NCI-H524 treated with DMSO at 0.1 percent for 48 hours (cell line): Measurements from ENCODE around the gene NLGN1.
"Not testable (repeated sequence)": the region's sequence is repeated elsewhere in the genome, so short reads cannot be mapped to it uniquely, and the experiment has no call there.

Experiments used
- DNase-seq: peaks from one replicate; lab custom pipeline; 2025; lab: John Stamatoyannopoulos, UW

NLGN1 gene

DNA sequence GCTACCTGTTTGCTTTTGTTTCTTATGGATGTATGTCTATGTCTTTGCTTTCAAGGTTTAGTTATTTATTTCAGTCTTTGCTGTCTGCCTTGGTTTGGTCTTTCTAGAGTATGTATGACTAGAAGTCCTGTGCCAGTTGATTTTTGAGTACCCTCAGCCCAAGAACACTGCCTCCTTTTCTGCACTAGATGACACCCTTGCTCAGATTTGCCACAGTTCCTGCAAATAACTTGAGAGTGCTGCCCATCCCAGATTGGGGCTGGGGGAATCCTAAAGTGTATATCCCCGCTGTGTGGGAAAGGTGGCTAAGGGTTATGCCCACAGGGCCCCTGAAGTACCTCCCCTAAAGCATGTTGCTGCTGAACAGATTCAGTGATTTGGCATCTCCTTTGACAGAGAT, 32.0 kb downstream of the NLGN1 start:
- DNase-seq: no peak

DNA sequence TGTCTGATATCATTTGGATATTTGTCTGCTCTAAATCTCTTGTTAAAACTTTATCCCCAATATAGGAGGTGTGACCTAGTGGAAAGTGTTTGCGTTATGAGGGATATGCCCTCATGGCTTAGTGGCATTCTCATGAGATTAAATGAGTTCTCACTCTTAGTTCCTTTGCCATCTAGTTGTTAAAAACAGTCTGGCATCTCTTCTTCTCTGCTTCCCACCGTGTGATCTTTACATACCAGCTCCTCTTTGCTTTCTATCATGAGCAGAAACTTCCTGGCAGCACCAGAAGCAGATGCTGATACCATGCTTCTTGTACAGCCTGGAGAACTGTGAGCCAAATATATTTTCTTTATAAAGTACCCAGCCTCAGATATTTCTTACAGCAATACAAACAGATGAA, 33.0 kb downstream of the NLGN1 start:
- no peak for DNase-seq

DNA sequence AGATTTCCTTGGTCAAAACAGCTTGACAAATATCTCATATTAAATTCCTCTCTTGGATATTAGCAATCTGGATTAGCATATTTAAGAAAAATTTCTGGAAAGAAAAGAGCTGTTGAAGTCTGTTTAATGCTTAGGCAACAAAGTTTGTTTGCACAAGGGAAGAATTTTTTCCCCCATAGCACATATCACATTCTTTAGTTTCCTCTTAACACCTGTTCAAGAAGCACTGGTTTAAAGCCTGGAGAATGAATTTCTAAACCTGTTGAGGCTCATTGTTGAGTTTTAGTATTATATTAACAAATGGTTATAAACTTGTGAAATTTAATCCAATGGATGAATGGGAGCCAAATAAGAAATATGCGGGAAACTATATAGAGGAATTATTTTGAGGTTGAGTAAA, 41.5 kb downstream of the NLGN1 start:
- no peak for DNase-seq

DNA sequence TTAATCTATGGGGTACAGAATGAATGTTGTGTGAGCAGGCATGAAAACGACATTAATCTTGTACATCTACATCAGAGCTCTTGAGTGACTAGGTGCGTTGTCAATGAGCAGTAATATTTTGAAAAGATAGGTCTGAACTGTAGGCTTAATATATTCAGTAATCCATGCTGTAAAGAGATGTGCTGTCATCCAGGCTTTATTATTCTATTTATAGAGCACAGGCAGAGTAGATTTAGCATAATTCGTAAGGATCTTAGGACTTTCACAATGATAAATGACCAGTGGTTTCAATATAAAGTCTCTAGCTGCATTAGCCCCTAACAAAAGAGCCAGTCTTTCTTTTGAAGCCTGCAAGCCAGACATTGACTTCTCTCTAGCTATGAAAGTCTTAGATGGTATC, 43.0 kb downstream of the NLGN1 start:
- DNase-seq: no peak

DNA sequence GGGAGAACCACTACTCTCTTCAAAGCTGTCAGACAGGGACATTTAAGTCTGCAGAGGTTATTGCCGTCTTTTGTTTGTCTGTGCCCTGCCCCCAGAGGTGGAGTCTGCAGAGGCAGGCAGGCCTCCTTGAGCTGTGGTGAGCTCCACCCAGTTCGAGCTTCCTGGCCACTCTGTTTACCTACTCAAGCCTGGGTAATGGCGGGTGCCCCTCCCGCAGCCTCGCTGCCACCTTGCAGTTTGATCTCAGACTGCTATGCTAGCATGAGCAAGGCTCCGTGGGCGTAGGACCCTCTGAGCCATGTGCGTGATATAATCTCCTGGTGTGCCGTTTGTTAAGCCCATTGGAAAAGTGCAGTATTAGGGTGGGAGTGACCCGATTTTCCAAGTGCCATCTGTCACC, 54.0 kb downstream of the NLGN1 start:
- DNase-seq: peak; percentile 23

DNA sequence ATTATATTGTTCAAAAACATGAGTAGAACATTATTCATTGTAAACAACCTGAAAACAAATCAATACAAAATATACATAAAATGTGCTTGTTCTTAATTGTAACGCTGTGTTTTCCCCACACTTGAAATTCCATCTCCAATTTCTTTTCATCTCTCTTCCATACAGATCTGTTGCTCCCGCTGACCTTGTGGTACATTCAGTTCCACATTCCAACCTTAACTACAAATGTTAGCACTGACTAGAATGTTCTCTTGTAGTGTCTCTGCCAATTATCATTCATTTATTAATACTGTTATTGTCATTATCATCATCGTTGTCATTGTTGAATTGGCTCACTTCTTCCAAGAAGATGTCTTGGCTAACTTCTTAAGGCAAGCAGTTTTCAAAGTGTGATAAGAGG, 65.7 kb downstream of the NLGN1 start:
- DNase-seq: no peak

DNA sequence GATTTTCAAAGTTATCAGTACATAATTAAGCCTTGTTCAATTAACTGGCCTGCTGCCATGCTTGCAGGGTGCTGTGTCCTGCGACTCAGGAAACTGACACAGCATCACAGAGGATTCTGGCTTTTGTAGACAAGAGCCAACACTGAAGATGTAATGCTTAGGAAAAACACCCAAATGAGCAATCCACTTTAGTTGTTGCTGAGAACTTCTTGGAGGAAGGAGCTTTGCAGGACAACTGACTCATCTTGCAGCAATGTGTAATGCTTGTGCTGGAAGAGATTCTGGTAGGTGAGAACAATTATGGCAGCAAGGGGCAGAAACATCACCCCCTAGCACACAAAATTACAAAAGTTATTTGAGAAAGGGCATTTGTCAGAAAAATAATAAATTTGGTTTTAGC, 67.6 kb downstream of the NLGN1 start:
- no peak for DNase-seq

DNA sequence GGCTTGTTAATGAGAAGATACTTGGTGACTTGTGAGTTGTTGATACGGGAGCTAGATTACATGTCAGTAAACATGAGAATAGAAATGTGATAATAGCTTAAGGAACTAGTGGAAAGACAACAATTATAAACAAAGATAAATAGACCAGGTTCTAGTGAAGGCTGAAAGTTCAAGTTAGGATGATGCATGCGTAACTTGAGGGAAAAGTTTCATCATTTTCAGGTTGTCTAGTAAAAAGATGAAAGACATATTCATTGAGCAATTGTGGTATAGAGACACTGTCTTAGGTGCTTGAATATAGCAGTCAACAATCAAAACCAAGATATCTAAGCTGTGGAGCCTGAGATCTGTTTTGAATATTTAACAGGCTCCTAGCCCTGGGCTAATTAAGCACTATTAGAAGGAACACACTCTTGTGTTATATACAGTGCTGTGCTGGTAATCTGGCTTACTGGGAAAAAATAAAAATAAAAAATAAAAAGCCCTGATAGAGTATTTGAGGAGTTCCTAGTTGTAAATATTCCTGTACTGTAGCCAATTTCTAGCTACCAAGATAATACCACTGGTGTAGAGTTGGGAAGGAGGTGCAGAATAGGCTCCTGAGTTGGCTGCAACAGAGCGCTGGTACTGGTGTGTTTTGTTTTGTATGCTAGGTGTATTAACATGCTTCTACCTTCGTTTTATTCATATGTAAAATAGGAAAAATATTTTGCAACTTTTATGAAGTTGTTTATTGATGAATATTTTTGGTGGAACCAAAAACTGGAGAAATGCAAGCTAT, 68.5 kb downstream of the NLGN1 start:
- no peak for DNase-seq

DNA sequence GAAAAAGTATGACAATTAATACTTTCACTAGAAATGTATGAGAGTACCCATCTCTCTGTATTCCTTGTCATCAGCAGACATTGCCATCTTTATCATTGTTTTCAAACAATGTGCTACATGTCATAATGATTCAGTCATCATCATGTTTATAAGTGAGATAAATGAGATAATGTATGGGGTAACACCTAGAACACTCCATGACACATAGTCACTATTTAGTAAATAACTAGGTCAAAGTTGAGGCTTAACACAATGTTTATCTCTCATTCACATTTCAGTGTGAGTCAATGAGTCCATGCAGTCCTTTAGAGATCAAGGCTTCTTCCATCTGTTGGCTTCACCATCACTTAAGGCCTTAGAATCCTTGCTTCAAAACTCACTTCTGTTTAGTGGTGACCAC, 70.0 kb downstream of the NLGN1 start:
- no peak for DNase-seq

DNA sequence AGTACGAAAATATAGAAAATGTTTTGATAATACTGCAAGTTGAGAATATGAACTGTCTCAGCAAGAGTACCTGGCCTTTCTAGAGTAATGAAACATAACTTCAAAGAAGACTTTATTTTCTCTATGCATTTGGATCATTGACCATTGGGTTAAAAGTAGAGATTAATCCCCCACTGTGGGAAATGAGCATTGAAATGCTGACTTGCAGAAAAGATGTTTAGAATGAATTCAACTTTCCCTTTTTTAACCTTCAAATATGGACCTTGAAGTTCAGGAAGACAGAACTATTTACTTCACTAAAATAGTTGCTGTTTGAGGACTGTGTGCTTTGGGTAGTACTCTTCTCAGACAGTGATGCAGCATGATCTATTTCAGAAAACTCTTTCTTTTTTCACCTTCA, 75.7 kb downstream of the NLGN1 start:
- no peak for DNase-seq

DNA sequence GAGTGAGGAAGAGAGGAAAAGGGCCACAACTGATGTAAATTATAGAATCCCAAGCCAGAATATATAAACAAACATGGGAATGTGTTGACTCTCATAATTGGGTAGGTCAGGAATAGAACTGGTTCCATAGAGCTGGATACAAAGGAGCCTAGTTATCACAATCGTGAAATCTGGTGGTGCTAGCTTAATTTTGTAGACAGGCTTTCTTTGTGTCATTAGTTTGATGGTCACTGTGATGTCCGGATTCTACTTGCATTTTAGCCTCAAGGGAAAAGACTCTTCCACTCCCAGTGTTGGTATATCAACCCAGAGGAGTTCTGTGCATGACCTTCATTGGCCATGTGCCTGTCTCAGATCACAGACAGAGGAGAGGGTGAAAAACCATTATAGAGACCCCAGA, 81.8 kb downstream of the NLGN1 start:
- no peak for DNase-seq

DNA sequence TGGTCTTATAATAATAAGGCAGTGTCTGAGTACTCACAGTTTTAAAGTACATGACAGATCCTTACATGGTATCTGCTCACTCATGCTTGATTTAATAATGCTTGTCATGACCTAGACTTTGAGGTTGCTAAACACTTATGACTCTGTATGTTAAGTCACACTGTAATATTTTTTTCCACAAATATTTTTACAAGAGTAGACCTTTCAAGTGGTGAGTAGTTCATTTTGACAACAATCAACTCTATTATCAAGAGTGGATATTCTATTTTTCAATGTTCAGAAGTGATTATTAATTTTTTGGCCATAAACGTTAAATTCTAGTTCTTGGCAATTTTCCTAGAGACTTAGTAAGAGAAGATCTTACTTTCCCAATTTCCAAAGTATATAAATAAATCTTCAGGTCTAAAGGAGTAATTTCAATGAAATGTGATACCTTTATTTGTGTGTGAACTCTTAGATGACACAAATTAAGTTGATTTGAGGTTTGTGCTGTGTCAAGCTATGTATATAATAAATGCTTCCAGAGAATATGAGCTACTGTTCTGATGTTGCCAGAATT, 104.5 kb downstream of the NLGN1 start:
- DNase-seq: no peak

DNA sequence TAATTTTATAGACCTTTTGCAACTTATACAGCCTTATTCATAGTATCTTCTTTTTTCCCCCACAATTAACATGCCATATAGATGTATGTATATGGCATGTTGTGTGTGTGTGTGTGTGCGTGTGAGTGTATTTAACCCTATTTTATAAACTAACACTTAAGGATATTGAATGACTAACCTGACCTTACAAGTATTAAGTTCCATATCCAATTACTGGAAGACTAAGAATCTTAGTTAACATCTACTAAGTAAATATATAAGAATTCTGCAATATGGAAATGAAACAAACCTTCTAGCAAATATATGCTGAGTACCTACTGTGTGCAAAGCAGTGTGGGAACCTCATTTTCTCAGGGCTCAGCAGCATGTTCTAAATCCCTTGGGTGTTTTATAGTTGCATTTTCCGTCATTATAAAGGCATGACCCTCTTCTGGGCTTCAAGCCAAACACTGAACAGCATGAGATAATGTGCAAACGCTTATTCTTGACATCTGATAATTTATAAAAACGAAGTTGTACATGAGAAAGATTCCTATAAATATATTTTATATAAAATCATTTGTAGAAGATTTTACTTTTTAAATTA, 105.5 kb downstream of the NLGN1 start:
- DNase-seq: no peak

DNA sequence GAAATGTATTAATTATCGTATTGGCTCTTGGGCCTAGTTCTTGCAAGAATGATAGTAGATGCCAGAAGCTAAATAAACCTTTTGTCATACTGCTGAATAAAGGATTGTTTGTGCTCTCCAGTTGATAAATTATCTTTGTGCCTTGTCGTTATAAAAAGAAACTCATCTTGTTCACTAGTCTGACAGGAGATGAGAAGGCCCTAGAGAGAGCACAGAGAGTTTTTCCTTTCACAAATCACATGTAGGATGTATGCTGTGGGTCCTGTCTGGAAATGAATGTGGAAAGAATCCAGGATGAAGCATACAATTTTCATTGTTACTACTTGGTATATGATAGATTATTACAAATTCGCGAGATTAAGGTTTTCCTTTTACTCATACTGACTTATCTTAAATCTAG, 113.0 kb downstream of the NLGN1 start:
- DNase-seq: no peak

DNA sequence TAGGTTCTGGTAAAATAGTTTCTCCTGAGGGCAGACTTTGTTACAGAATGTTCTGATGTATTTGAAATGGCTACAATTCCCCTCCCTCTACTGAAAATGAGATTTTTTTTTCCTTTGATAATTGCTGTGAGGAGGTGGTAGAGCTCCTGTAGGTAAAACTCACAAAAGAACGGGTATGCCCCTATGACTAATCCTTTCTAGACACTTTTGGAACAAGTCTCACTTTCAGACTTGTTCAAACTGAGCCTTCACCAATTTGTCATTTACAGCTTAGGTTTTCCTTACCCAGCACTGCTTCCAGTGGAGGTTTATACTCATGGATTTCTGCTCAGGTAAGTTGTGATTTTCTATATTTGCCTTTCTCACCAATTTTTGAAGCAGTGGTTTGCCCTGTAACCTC, 115.6 kb downstream of the NLGN1 start:
- DNase-seq: no peak

DNA sequence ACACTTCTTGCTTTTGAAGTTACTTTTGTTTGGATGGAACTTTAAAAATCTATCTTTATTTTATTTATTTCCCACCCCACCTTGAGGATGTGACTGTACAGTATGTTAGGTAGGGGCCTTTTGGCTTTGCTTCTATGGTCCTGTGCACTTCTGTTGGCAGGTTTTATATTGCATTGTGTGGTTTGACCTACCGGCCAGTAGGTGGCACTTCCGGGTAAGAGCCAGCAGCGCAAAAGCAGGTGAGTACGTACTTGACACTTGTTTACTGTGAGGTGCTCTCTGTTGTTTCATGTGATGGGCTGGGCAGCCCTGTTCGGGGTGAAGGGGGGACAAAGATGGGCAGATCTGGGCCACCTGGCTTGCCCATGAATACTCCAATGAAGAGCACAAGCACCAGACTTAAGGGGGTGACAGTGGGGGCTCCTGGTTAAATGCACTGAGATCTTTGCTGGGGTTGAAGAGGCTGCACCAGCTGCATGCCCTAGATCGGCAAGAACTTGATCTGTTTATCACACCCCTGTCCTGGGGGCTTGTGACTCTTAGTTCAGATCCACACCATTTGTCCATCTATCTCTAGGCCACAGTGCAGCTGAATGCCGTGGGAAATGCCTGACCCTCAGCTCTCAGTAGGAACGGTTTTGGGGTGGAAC, 131.6 kb downstream of the NLGN1 start:
- peak; percentile 18 for DNase-seq

DNA sequence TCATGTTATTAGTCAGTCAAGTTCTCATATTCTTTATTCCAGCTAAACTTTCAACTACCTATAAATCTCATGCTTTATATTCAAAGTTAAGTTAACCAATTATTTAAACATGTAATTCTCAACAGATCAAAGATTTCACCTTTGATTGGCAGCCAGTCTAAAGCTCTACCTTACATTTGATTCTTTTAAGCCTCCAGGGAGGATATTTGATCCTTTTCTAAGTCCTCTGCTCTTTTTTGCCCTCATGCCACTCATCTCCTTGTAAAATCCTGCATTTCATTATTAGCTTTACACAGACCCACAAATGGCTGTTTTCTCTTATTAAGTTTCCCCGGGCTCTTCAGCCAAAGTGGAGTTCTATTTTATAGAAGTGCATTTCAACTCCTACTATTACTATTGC, 134.1 kb downstream of the NLGN1 start:
- DNase-seq: peak; percentile 25

DNA sequence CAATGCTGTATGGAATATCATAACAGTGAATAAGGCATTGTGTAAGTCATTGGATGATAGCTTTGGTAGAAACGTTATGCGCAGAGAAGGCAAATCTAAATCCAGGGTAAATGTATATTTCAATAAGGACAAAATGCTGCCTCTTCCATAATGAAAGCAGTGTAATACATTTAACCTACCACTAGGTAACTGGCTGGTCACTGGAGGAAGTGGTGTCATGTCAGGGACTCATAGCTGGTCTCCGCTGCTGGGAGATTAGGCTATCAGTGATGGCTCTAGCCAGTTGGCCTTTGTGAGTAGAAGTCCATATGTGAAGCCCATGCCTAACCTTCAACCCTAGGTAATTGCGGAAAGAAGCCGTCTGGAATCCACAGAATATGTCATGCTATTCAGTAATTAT, 140.9 kb downstream of the NLGN1 start:
- no peak for DNase-seq

DNA sequence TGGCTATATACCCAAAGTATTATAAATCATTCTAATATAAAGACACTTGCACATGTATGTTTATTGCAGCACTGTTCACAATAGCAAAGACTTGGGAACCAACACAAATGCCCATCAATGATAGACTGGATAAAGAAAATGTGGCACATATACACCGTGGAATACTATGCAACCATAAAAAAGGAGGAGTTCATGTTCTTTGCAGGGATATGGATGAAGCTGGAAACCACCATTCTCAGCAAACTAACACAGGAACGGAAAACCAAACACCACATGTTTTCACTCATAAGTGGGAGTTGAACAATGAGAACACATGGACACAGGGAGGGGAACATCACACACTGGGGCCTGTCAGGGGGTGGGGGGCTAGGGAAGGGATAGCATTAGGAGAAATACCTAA, 148.0 kb downstream of the NLGN1 start:
- not testable (repeated sequence) for DNase-seq

DNA sequence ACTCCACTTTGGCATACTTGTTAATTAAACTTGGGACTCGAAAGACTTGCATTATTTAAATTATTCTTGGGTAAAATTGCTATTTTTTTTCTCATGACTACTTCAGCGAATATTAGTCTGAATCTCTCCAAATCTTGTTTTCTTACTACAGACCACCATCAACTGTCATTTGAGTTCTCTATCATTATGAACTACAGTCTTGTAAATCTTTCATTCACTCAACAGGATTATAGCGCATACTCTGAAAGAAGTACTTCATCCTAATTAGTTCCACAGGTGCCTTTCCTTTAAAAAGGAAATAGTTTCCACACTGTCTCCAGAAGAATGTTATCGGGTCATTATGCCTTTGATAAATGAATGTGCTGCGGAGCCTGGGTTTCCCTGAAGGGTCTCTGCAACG, 149.5 kb downstream of the NLGN1 start:
- DNase-seq: no peak

DNA sequence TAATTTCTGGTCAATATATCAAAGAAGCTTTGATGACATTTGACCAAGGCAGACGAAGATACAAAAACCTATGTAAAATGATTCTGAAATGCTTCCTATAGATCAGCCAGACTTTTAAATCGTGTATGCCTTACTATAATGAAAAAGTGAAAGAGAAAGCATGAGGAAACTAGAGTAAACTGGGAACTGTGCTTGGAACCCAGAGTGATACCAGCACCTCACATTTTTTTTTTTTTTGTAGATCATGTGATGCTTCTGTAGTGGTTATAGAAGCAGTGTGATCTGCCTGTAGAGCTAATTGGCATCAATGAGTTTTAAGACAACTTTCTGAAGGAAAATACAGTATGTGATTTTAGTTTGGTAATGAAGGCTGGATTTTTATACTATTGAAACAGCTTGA, 150.7 kb downstream of the NLGN1 start:
- no peak for DNase-seq

DNA sequence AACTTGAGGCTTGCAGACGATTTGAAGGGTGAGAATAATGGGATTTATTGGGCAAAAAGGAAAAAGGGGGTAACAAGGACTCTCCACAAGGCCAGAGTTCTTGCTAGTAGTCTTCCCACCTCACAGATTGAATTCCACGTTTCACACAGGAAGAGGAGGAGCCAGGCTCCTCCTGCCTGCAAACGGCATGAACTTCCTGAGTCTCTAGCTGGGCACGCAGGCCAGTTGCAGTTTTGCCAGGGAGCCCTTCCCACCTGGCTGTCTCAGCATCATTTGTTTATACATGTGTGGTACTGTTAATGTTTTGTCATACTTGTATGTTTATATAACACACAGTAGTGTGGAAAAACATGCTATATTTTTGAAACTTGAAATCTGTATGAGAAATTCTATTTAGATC, 155.0 kb downstream of the NLGN1 start:
- DNase-seq: no peak

DNA sequence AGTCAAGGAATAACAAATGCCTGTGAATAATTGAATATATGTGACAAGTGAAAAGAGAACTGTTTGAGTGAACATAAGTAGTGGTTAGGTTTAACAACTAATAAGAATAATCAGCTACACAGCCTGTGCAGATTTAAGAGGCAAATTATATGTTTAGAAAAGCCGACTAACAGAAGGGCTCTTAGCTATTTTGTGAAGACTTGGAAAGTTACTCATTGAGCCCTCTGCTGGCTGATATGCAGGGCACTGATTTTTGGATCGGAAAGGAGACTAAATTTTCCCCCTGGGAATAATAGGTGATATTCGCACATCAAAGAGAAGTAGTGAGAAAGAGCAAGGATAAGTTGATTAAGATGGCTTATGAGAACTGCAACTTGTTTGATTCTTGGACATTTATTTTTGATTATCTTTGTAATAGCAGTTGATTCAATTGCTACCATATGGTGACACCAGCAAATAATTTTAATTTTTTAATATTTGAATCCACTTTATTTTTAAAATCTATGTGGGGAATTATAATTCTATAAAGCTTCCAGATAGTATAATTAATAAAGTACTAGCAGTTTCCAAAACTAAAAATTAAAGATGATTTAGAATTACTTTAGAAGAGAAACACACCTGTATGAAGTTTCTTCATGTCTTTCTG, 156.2 kb downstream of the NLGN1 start:
- peak; percentile 25 for DNase-seq
